ENCODE measurements around the gene PLCD3.

DNA sequence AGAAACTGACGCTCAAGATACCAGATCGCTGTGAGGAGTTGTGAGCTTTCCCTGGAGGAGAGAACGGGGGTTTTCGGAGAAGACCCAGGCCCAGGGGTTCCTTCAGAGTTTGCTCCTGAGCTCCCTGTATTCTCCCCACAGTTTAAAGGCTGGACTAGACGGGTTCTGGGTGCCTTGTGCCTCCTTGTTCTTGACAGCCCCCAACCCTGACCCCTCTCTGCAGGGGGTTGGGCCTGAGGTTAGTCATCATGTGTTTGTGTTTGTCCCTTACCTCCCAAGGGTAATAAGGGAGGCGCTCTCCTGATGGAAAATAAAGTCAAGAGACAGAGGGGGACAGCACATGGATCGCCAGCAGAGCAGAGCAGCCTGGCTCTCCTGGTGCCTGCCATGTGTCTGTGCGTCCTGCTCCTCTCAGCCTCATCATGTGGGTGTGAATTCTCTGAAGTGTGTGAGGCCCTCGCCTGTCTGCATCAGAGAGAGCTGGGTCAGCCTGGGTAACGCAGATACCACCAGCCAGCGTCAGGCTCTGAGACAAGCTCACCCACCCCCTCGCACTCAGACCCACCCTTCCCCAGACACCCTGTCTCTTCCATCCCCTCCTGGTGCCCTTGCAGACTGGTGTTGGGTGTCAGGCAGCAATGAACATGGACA is 38.1 kb upstream of the PLCD3 start:
- TF ChIP-seq, protein P1, sequence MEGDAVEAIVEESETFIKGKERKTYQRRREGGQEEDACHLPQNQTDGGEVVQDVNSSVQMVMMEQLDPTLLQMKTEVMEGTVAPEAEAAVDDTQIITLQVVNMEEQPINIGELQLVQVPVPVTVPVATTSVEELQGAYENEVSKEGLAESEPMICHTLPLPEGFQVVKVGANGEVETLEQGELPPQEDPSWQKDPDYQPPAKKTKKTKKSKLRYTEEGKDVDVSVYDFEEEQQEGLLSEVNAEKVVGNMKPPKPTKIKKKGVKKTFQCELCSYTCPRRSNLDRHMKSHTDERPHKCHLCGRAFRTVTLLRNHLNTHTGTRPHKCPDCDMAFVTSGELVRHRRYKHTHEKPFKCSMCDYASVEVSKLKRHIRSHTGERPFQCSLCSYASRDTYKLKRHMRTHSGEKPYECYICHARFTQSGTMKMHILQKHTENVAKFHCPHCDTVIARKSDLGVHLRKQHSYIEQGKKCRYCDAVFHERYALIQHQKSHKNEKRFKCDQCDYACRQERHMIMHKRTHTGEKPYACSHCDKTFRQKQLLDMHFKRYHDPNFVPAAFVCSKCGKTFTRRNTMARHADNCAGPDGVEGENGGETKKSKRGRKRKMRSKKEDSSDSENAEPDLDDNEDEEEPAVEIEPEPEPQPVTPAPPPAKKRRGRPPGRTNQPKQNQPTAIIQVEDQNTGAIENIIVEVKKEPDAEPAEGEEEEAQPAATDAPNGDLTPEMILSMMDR (conservative IDR thresholded peaks at IDR 0.05; ENCODE audit: low read depth, low read length) = no peak
- TF ChIP-seq EZH2phosphoT487 (IDR thresholded peaks at IDR 0.05; ENCODE audit: borderline replicate concordance, low read length) = no peak
- TF ChIP-seq EZH2 (IDR thresholded peaks at IDR 0.05; ENCODE audit: low read length, unreplicated experiment) = no peak

All from PC-3 (cell line).